Osteocyte (in vitro differentiated cells): Measurements from ENCODE around the gene APOC3. TPM values are rescaled to one million over a fixed set of nuclear protein-coding genes. Genes with fewer than 3 reads are reported as not detected.
A peak's percentile ranks its signal among the peaks of the same experiment; 100 is the strongest.

Experiments
- DNase-seq: peaks from one replicate; pipeline ENCODE4 v3.0.0; 2021; ENCODE audit warnings: mixed read lengths; ENCODE audit not compliant: unreplicated experiment; ENCODE audit errors: extremely low spot score
- H3K27ac Mint-ChIP-seq: one replicate; pipeline ENCODE4 v1.8.0; 2021; ENCODE audit warnings: mild to moderate bottlenecking, mixed read lengths; ENCODE audit not compliant: unreplicated experiment
- H3K27me3 Mint-ChIP-seq: one replicate; pipeline ENCODE4 v1.8.0; 2021; ENCODE audit warnings: mixed read lengths; ENCODE audit not compliant: unreplicated experiment
- H3K36me3 Mint-ChIP-seq: one replicate; pipeline ENCODE4 v1.8.0; 2021; ENCODE audit warnings: mixed read lengths; ENCODE audit not compliant: unreplicated experiment
- H3K4me1 Mint-ChIP-seq: one replicate; pipeline ENCODE4 v1.8.0; 2021; ENCODE audit warnings: mixed read lengths; ENCODE audit not compliant: unreplicated experiment
- H3K4me3 Mint-ChIP-seq: one replicate; pipeline ENCODE4 v1.8.0; 2021; ENCODE audit warnings: mild to moderate bottlenecking, moderate library complexity, mixed read lengths; ENCODE audit not compliant: unreplicated experiment
- H3K9me3 Mint-ChIP-seq: one replicate; pipeline ENCODE4 v1.8.0; 2021; ENCODE audit warnings: mixed read lengths; ENCODE audit not compliant: unreplicated experiment
- CTCF ChIP-seq: fragments of 200-600 bp; sonication (generic); IDR thresholded peaks from 2 replicates; pipeline ENCODE4 v1.5.0; 2021; ENCODE audit warnings: antibody characterized with exemption, mild to moderate bottlenecking, moderate library complexity
- total RNA-seq: library from RNA; stranded (reverse); gene quantifications from 2 replicates; pipeline ENCODE4 v1.2.1, GENCODE V29; 2021

APOC3 gene
- total RNA-seq, 1 donor from 2014 or later, result not detected

- Mint-ChIP-seq H3K27me3 (no peaks in the 10 kb centered on the region), H3K27ac (peak within 1 kb of the TSS; percentile 98), H3K9me3 (no peaks in the 10 kb centered on the region), H3K36me3 (peaks cover 15% of the 10 kb centered on the region), H3K4me3 (peak within 1 kb of the TSS; percentile 98), H3K4me1 (peaks cover 18% of the 10 kb centered on the region)
- no peak for TF ChIP-seq CTCF
- peak; percentile 91 for DNase-seq
These were observed 41.8 kb upstream of the APOC3 start, which contains the start of gene ZPR1 for GRCh38 chr11:116787786-116788486. ZPR1 (minus strand) TSS chr11:116788023; CDS start chr11:116787990, 33 bp downstream.

- TF ChIP-seq CTCF, result no peak
- Mint-ChIP-seq H3K27me3 (no peaks in the 10 kb centered on the region), H3K4me1 (peaks cover 18% of the 10 kb centered on the region), H3K9me3 (no peaks in the 10 kb centered on the region), H3K36me3 (peaks cover 15% of the 10 kb centered on the region), H3K4me3 (peak overlapping the region; percentile 98), H3K27ac (peak overlapping the region; percentile 98)
- no peak for DNase-seq
These were observed 41.2 kb upstream of the APOC3 start for GRCh38 chr11:116788534-116788933.

- no peak for TF ChIP-seq CTCF
- no peaks in the 10 kb centered on the region for H3K27me3 Mint-ChIP-seq
- no peaks in the 10 kb centered on the region for H3K9me3 Mint-ChIP-seq
- peak overlapping the region; percentile 98 for H3K4me3 Mint-ChIP-seq
- H3K36me3 Mint-ChIP-seq, result peaks cover 15% of the 10 kb centered on the region
- DNase-seq, result no peak
- peaks cover 18% of the 10 kb centered on the region for H3K4me1 Mint-ChIP-seq
- H3K27ac Mint-ChIP-seq, result no peak overlapping the region
These were observed 40.7 kb upstream of the APOC3 start for GRCh38 chr11:116788975-116789374.

GRCh38 chr11:116790167-116791001 lies 39.3 kb upstream of the APOC3 start:
- no peaks in the 10 kb centered on the region for H3K27me3 Mint-ChIP-seq
- H3K36me3 Mint-ChIP-seq, result peaks cover under 1% of the 10 kb centered on the region
- peaks cover 18% of the 10 kb centered on the region for H3K4me1 Mint-ChIP-seq
- H3K9me3 Mint-ChIP-seq, result no peaks in the 10 kb centered on the region
- no peak for TF ChIP-seq CTCF
- H3K4me3 Mint-ChIP-seq, result no peak overlapping the region
- no peak overlapping the region for H3K27ac Mint-ChIP-seq
- DNase-seq, result no peak
